Measurements from ENCODE around the gene URI1. TPM values are rescaled to one million over a fixed set of nuclear protein-coding genes. Genes with fewer than 3 reads are reported as not detected.
"Not testable (repeated sequence)": the region's sequence is repeated elsewhere in the genome, so short reads cannot be mapped to it uniquely, and the experiment has no call there.

URI1 gene
- polyA plus RNA-seq, 3 donors = 21.8 to 35.1 (median 32.5) TPM

GRCh38 chr19:30037835-30038234 lies 95.8 kb downstream of the URI1 start:
- no peak overlapping the region for H3K27ac ChIP-seq (ENCODE audit: low read depth, low read length)
- 98 to 99% (median 98%) methylated on average over 5 of the region's 5 CpGs for WGBS, 3 donors

DNA sequence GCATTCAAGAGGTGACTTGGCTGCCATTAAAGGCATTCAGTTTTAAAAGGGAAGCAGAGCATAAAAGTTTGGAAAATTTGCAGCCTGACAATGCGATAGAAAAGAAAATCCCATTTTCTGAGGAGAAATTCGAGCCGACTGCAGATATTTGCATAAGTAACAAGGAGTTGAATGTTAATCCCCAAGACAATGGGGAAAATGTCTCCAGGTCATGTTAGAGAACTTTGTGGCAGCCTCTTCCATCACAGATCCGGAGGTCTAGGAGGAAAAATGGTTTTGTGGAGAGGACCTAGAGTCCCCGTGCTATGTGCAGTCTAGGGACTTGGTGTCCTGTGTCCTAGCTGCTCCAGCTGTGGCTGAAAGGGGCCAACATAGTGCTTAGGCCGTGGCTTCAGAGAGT lies 99.9 kb downstream of the URI1 start:
- WGBS, 3 donors = 89 to 94% (median 92%) methylated on average over 6 of the region's 6 CpGs
- not testable (repeated sequence) for H3K27ac ChIP-seq (ENCODE audit: low read depth, low read length)

DNA sequence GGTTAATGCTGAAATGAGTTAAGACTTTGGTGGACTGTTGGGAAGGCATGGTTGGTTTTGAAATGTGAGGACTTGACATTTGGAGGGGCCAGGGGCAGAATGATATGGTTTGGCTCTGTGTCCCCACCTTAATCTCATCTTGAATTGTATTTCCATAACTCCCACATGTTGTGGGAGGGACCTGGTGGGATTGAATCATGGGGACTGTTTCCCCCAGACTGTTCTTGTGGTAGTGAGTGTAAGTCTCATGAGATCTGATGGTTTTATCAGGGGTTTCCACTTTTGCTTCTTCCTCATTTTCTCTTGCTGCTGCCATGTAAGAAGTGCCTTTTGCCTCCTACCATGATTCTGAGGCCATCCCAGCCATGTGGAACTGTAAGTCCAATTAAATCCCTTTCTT lies 101.0 kb downstream of the URI1 start:
- not testable (repeated sequence) for H3K27ac ChIP-seq (ENCODE audit: low read depth, low read length)

DNA sequence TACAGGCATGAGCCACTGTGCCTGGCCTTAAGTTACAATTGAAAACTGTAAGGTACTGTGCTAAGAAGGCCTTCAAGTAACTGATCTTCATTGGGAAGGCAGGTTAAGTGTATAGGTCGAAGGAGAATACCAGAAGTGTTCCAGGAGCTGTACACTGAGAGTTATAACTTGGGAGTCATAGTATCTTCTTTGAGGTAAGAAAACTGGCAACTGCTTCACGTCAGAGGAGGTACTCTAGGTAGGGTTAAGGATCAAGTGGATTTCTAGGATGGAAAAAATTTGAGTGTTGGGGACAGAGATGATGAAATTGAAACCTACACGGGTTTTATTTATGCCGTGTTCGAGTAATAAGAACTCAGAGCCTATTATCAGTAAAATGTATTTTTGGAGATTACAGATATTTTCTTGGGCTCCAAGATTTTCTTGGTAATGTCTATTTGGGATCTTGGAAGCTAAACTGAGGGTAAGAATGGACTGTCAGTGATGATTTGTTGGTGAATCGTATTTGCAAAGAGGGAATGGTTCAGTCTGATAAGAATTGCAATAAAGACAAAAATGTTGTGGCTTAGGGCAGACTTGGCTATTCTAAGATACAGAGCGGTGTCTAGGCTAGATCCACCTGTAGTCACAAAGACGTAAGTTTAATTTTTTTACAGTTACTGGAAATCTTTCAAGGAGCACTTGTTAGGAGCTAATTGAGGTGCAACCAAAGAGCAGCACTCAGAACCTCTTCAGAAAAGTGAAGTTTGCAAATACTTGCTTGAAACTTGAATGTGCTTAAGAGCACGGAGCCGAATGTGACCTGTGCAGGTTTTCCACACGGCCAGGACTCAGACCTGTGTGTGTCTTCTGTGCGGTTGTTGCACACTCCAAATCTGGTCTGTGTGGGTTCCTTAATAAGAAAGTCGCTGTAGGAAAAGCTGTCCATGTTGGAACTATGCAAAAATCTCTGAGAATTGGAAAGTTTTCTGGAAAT lies 102.5 kb downstream of the URI1 start:
- H3K27ac ChIP-seq (ENCODE audit: low read depth, low read length) = no peak overlapping the region
- 93 to 95% (median 93%) methylated on average over 13 of the region's 13 CpGs for WGBS, 3 donors

- WGBS, 3 donors = 25 to 66% (median 37%) methylated on average over 4 of the region's 4 CpGs
- H3K27ac ChIP-seq (ENCODE audit: low read depth, low read length) = no peak overlapping the region
Measured at GRCh38 chr19:30046522-30046921, 104.5 kb downstream of the URI1 start.

GRCh38 chr19:30047432-30047831 lies 105.4 kb downstream of the URI1 start:
- 83 to 93% (median 85%) methylated on average over 8 of the region's 8 CpGs for WGBS, 3 donors
- H3K27ac ChIP-seq (ENCODE audit: low read depth, low read length) = no peak overlapping the region

DNA sequence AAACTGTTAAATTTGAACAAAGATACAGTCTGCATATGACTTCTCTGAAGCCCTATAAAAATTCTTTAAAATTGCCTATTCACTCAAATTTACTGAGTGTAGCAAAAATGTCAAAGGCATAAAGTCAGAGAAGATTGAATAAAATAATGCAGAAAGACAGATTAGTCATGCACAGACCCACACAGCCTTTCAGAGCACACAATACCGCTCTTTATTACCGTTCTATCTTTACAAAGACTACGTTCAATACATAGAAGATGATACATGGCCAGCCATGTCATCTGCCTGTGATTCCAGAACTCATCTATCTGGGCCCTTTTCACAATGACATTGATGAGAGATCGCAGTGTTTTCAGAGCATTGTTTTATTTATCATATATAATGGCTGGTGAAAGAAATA lies 107.2 kb downstream of the URI1 start:
- WGBS, 3 donors = 74 to 80% (median 76%) methylated on average over 4 of the region's 4 CpGs

GRCh38 chr19:30049846-30050667 lies 108.0 kb downstream of the URI1 start:
- H3K27ac ChIP-seq (ENCODE audit: low read depth, low read length) = no peak overlapping the region
- 52 to 66% (median 63%) methylated on average over 13 of the region's 13 CpGs for WGBS, 3 donors

More for the DNA sequence above, 107.2 kb downstream of the URI1 start:
- H3K27ac ChIP-seq (ENCODE audit: low read depth, low read length) = no peak overlapping the region

DNA sequence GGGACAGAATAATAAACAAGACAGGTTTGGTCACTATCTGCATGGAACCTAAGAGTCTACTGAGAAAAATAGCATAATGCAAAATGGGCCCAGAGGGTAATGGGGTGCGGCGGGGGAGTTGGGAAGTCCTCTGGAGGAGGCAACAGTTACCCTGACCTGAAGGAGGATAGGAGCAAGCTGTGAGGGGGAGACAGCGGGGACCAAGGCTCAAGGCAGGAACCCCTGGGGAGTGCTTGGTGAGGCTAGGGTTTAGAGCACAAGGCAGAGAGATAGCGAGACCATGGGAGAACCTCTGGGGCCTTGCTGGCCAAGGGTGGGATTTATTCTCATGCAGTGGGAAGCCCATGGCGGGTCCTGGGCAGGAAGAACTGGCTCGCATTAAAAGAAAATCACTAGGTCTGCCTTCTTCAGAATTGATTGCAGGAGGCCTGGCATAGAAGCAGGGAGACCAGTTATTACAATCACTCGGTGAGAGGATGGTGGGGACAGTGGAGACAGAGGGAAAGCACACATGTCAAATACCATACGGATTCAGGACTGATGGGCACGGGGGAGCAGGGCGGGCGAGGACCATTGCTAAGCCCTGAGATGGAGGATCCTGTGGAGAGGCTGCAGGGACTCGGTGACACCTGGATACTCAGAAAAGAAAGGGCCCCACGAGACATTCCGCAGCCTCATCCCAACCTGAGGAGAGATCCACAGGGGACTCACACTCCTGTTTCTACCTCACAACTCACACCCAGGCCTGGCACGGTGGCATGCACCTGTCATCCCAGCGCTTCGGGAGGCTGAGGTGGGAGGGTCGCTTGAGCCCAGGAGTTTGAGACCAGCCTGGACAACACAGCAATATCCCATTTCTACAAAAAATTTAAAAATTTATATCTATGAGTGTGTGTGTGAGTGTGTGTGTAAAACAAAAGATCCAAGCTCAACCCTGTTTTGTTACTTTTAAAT lies 110.4 kb downstream of the URI1 start:
- 81 to 90% (median 88%) methylated on average over 18 of the region's 18 CpGs for WGBS, 3 donors
- H3K27ac ChIP-seq (ENCODE audit: low read depth, low read length) = no peak overlapping the region

DNA sequence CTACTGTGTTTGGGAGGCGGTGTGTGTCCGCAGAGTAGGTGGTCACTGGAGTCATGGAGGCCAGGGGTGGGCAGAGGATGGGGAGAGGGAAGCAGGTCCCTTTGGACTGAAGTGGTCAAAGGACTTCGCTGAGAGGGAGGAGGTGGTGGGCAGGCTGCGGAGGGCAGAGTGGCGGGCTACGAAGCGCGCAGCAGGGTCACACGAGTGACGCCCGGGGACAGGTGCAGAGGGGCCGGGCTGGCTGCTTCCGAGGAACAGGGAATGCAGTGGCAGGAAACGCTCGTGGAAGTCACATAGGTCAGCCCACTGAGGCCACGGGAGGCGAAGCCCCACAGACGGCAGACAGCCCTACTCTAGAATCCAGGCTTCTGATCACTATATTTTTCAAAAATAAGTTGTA lies 111.5 kb downstream of the URI1 start:
- no peak overlapping the region for H3K27ac ChIP-seq (ENCODE audit: low read depth, low read length)
- 83 to 92% (median 90%) methylated on average over 14 to 18 of the region's 18 CpGs for WGBS, 3 donors

GRCh38 chr19:30054210-30054609 lies 112.2 kb downstream of the URI1 start:
- WGBS, 3 donors = 71 to 84% (median 82%) methylated on average over 2 of the region's 2 CpGs

GRCh38 chr19:30056580-30056979 lies 114.5 kb downstream of the URI1 start:
- 92 to 96% (median 92%) methylated on average over 2 of the region's 2 CpGs for WGBS, 3 donors
- no peak overlapping the region for H3K27ac ChIP-seq (ENCODE audit: low read depth, low read length)

More at GRCh38 chr19:30054210-30054609, 112.2 kb downstream of the URI1 start:
- H3K27ac ChIP-seq (ENCODE audit: low read depth, low read length) = no peak overlapping the region

GRCh38 chr19:30059741-30060457 lies 117.9 kb downstream of the URI1 start:
- 75 to 82% (median 82%) methylated on average over 27 of the region's 27 CpGs for WGBS, 3 donors
- no peak overlapping the region for H3K27ac ChIP-seq (ENCODE audit: low read depth, low read length)

- 63 to 76% (median 71%) methylated on average over 13 of the region's 13 CpGs for WGBS, 3 donors
- H3K27ac ChIP-seq (ENCODE audit: low read depth, low read length) = no peak overlapping the region
Measured at GRCh38 chr19:30060531-30061222, 118.6 kb downstream of the URI1 start.

DNA sequence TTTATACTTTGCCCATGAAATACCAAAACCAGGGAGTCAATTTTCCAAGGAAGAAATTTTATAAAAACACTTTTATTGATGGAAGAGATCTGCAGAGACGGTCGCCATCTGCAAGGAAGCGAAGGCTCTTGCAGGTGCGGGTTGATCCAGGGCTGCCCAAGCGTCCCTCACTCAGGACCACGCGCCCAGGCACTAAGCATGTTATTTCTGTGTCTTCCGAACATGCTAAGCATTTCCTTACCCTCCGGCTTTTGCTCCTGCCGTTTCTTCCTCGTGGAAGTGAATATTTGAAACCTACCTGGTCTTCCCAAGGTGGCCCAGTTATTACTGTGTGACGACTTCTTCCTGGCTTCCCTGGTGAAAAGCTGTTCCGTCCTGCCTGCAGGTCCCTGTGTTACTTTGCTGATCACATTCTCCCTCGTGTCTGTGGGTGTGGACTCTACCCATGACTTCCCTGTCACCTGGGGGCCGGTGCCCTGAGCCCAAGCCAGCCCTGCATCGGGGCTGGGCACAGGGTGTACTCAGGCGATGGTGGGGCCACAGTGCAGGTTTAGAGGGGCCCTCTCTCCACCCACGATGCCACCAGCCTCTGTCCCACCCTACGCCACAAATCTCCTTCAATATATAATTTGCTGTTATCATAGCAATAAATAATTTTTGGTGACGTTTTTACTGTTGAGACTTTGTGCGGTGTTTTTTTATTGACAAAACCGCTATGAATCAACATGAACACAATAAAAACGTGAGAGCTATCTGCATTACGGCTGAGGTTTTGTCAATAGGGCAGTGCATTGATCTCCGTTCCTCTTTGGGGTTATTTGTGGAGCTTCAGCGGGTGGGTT lies 119.4 kb downstream of the URI1 start:
- WGBS, 3 donors = 72 to 86% (median 81%) methylated on average over 26 of the region's 26 CpGs
- H3K27ac ChIP-seq (ENCODE audit: low read depth, low read length) = no peak overlapping the region
